Left lung (tissue), 10 donors: Measurements from ENCODE around the gene FRS2. TPM values are rescaled to one million over a fixed set of nuclear protein-coding genes. Genes with fewer than 3 reads are reported as not detected.

ENCODE experiments used
- ATAC-seq: fragments of 200-7000 bp; cut with Tn5 transposase; one replicate; pipeline ENCODE4 v1.9.1; 2020; ENCODE audit warnings: moderate library complexity
- DNase-seq, 4 donors: peaks; one replicate each; pipeline ENCODE4 v3.0.0-alpha.2; 2013 to 2020
- H3K27ac ChIP-seq, 2 donors: fragments of 200-600 bp; sonication (generic) in 1 of 2; one replicate each; pipeline versions ENCODE4 v1.5.0 to v1.8.0; 2020 to 2021
- H3K27me3 ChIP-seq, 2 donors: fragments of 200-600 bp; sonication (generic) in 1 of 2; one replicate each; pipeline versions ENCODE4 v1.5.0 to v1.8.0; 2020 to 2021
- H3K36me3 ChIP-seq, 2 donors: fragments of 200-600 bp; sonication (generic) in 1 of 2; one replicate each; pipeline versions ENCODE4 v1.5.0 to v1.8.0; 2020 to 2021
- H3K4me1 ChIP-seq, 2 donors: fragments of 200-600 bp; one replicate each; pipeline ENCODE4 v1.8.0; 2021
- H3K4me3 ChIP-seq, 2 donors: fragments of 200-600 bp; sonication (generic) in 1 of 2; one replicate each; pipeline versions ENCODE4 v1.5.0 to v1.8.0; 2020 to 2021; ENCODE audit warnings: mild to moderate bottlenecking in 1 of 2
- H3K9me3 ChIP-seq, 2 donors: fragments of 200-600 bp; sonication (generic) in 1 of 2; one replicate each; pipeline versions ENCODE4 v1.5.0 to v1.8.0; 2020 to 2021
- CTCF ChIP-seq, 2 donors: fragments of 200-600 bp; sonication (generic) in 1 of 2; IDR thresholded peaks; one replicate each; pipeline versions ENCODE4 v1.5.0 to v1.8.0; 2021; ENCODE audit warnings: antibody characterized with exemption in 2 of 2
- intact Hi-C, 2 donors: fragments of 100-400 bp; cut with DNase I; formaldehyde crosslinking; loops; one replicate each; pipeline versions ENCODE4 v1.11.2 to v1.14.2; 2022
- polyA plus RNA-seq, 6 donors: library from polyadenylated mRNA; unstranded; fragments of 120-200 nt; gene quantifications; one replicate each; pipeline ENCODE4 v1.2.1, GENCODE V29; 2013; ENCODE audit not compliant: insufficient read length in 6 of 6
- total RNA-seq, 2 donors: library from RNA; stranded (reverse); fragmentation: NEBNext Ultra II Directional; extraction: Animal tissue kit (Norgen Biotek cat#: 25700); gene quantifications; one replicate each; pipeline ENCODE4 v1.2.1, GENCODE V29; 2021
- donor health status: DM: no; HTN: yes; CAD: no.
- donor health status: DM: no; HTN: no; CAD: no.

FRS2 gene
- total and polyA plus RNA-seq, 8 donors, result 28.9 to 49.4 (median 43.6) TPM

DNA sequence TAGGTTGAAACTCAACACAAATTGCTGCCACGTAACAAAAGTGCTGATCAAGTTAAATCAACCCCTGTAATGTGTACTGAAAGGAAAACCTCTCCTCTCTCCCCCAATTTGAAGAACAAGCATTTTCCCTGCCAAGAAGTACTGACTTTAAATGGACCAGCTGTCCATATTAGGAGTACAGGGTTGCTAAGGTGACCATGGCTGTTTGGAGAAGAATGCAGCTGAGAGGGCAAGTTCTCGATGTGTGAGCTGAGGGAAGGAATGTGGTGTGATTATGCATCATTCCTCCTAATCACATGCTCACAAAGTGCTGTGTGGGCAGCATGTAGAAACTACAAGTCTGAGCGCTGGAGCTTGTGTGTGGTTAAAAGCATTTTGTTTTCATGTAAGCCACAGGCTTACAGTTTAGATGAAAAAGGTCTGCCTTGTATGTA lies 64.2 kb downstream of the FRS2 start:
- no peaks in the 10 kb centered on the region for H3K9me3 ChIP-seq
- TF ChIP-seq CTCF (IDR thresholded peaks at IDR 0.05), result no peak
- intact Hi-C loops, result no loop called here

GRCh38 chr12:69540987-69541386 lies 70.8 kb downstream of the FRS2 start:
- Histone ChIP-seq H3K9me3 (peaks cover 0 to 9% of the 10 kb centered on the region in 2 donors), H3K4me1 (no peaks in the 10 kb centered on the region), H3K27ac (no peak overlapping the region), H3K36me3 (no peaks in the 10 kb centered on the region), H3K4me3 (no peak overlapping the region), H3K27me3 (no peaks in the 10 kb centered on the region)
- ATAC-seq (peak; percentile 14), DNase-seq (no peak)
- intact Hi-C loops, result no loop called here
- TF ChIP-seq CTCF (IDR thresholded peaks at IDR 0.05), result no peak

More for the DNA sequence above, 64.2 kb downstream of the FRS2 start:
- no peaks in the 10 kb centered on the region for H3K27me3 ChIP-seq
- peaks cover 0 to 12% of the 10 kb centered on the region in 2 donors for H3K4me1 ChIP-seq
- H3K4me3 ChIP-seq, result no peak overlapping the region
- H3K36me3 ChIP-seq, result peaks cover 0 to 13% of the 10 kb centered on the region in 2 donors
- H3K27ac ChIP-seq, result peak overlapping the region; percentile 68 to 82
- peak in 3 of 4 donors; percentile 74 to 97 (median 95) for DNase-seq
- peak; percentile 99 for ATAC-seq

- peaks cover 0 to 9% of the 10 kb centered on the region in 2 donors for H3K9me3 ChIP-seq
- H3K27ac ChIP-seq, result no peak overlapping the region
- no peak overlapping the region for H3K4me3 ChIP-seq
- no peaks in the 10 kb centered on the region for H3K4me1 ChIP-seq
- DNase-seq, result no peak
- ATAC-seq, result no peak
- no peaks in the 10 kb centered on the region for H3K27me3 ChIP-seq
- no peaks in the 10 kb centered on the region for H3K36me3 ChIP-seq
- TF ChIP-seq CTCF (IDR thresholded peaks at IDR 0.05), result no peak
- intact Hi-C loops, result no loop called here
Measured at GRCh38 chr12:69544087-69544486, 73.9 kb downstream of the FRS2 start.

- no peaks in the 10 kb centered on the region for H3K36me3 ChIP-seq
- no peaks in the 10 kb centered on the region for H3K27me3 ChIP-seq
- H3K27ac ChIP-seq, result no peak overlapping the region
- intact Hi-C loops, result no loop called here
- ATAC-seq, result no peak
- TF ChIP-seq CTCF (IDR thresholded peaks at IDR 0.05), result no peak
- DNase-seq, result no peak
- peaks cover 0 to 9% of the 10 kb centered on the region in 2 donors for H3K9me3 ChIP-seq
- H3K4me3 ChIP-seq, result no peak overlapping the region
- no peaks in the 10 kb centered on the region for H3K4me1 ChIP-seq
Measured at GRCh38 chr12:69545081-69545480, 74.9 kb downstream of the FRS2 start.

DNA sequence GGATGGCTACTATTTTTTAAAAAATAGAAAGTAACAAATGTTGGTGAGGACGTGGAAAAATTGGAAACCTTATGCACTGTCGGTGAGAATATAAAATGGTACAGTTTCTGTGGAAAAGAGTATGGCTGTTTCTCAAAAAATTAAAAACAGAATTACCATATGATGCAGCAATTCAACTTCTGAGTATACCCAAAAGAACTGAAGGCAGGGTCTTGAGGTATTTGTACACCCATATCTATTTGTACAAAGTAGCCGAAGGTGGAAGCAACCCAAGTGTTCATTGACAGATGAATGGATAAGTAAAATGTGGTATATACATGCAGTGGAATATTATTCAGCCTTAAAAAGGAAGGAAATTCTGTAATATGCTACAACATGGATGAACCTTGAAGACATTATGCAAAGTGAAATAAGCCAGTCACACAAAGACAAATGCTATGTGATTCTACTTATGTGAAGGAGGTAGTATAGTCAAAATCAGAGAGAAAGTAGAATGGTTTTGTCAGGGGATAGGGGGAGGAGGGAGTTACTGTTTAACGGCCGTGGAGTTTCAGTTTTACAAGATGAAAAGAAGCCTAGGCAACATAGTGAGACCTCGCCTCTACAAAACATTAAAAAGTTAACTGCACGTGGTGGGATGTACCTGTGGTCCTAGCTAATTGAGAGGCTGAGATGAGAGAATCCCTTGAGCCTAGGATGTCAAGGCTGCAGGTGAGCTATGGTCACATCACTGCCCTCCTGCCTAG lies 76.7 kb downstream of the FRS2 start:
- H3K9me3 ChIP-seq, result peaks cover 0 to 9% of the 10 kb centered on the region in 2 donors
- H3K4me1 ChIP-seq, result no peaks in the 10 kb centered on the region
- ATAC-seq (no peak), DNase-seq (no peak)
- no peaks in the 10 kb centered on the region for H3K36me3 ChIP-seq
- no peak overlapping the region for H3K4me3 ChIP-seq
- intact Hi-C loops, result no loop called here
- H3K27ac ChIP-seq, result no peak overlapping the region
- no peaks in the 10 kb centered on the region for H3K27me3 ChIP-seq
- TF ChIP-seq CTCF (IDR thresholded peaks at IDR 0.05), result no peak
